OCI-M2 (cell line): ENCODE results near the gene NAA40.

Experiments
- DNase-seq: peaks from one replicate; lab custom pipeline; 2025; ENCODE audit not compliant: unreplicated experiment; lab: John Stamatoyannopoulos, UW

NAA40 gene

DNA sequence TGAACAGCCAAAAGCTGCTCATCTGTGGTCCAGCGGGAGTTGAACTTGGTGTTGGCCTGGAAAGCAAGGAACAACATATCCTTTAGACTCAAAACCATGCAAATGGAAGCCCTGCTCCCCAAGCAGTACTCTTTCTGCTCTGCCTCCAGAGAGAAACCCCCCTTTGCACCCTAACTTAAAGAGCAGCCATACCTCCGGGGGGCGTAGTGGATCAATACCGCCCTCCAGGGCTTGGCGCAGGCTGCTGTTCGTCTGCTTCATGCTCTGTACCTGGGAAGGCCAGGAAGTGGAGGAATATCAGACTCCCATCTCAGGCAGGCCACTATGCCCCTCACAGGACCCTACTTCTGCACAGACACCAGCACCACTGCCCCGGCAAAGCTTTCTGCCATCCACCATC is 26.1 kb upstream of the NAA40 start:
- no peak for DNase-seq

DNA sequence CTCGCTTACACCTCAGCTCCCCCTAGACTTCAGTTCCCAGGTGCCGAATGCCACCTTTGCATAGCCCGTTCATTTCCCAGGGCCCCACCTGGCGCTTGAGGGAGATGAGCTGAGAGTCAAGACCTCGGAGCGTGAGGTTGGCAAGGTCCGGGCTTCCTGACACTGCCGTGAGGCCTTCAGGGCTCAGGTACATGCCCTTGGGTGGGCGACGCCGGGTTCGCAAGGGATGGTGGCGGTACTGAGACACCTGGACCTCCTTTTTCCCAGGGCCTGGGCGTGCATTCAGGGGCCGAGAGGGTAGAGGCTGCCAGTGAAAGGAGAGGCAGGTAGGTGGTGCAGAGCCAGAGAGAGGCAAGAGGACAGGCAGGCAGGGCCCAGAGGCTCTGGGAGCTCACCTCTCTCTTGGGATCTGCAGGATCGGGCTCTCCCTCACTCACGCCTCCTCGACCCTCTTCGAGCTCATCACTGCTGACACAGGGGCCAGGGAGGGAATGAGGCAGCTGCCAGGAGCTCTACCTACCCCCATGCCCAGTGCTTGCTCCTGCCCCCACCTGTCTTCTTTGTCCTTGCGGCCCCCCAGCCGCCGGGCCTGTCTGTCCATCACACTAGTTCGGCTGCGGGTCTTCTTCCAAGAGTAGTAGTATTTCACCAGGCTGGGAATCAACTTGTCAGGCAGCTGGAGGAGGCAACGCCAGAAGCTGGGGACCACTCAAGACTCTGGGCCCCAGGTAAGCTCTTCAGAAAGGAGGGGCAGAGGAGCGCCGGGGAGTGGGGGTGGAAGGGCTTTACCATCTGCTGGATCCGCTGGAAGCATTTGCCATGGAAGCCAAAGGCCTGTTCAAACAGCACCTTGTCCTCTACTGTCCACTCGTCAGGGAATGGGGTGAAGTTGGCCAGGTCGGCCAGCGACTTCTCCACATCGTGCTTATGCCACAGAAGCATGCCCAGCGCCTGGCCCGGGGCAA is 24.7 kb upstream of the NAA40 start:
- DNase-seq = no peak

DNA sequence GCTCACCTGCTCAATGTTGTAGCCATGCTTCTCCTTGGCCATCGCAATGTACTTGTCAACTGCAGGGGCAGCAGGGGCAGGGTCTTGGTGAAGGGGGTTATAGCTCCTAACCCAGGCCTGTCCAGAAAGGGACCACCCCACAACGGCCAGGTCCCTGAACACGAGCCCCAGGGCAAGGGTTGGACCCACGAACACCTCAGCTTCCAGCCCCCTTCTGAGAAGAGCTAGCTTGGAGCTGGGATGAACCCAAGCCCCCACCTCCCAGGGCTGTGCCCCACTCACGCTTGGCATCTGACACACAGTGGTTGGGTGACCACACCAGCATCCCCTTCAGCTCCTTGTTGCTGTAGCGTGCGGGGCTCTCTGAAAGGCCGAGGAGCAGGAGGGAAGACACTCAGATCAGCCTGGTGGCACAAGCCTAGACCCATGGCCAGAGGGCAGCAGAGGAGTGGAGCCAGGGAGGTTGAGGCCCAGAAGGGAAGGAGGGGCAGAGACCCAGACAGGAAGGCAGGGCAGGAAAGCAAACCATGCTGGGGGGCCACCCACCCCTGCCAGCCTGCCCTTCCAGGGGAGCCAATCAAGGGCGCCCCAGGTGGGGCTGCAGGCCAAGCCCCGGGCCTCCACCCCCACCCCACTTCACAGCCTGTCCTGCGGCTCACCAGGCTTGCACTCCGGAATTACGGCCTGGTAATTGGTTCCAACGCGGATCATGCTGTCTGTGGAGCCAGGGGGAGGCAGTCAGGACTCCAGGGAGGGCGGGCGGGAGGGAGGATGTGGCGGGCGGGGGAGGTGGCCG is 23.7 kb upstream of the NAA40 start:
- no peak for DNase-seq

DNA sequence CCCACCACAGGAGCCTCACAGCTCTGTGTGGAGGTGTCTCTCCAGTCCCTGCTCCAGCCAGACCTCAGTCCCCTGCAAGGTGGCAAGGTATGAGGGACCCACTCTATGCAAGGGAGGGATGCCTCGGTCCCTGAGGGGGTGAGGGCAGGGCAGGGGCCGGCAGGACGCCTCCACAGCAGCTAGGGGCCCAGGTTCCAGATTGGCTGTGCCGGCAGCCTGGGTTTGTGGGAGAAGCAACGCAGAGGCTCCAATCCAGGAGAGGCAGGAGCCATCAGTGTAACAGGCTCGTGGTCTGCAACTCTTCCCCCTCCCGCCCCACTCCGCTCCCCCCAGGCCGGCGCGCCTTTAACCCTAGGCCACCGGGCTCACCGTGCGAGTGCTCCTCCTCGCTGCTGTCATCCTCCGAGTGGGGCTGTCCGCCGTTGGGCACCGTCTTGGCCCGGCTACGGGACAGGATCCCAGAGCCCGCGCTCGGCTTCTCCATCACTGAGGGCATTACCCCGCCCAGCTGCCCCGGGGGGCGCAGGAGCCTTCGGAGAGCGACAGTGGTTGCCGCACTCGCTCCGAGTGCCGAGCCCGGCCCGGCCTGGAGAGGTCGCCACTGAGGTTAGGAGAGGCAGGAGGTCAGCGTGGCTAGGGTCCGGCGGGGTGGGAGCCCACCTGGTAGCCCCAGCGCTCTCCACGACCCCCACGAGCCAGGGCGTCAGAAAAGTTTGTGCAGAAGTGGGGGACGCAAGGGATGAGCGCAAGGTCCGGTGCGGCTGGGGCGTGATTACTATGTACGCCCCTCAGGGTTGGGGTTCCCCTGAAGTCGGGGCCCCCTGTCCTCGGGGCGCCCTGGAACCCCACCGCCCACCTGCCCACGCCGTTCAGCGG is 22.6 kb upstream of the NAA40 start:
- no peak for DNase-seq

DNA sequence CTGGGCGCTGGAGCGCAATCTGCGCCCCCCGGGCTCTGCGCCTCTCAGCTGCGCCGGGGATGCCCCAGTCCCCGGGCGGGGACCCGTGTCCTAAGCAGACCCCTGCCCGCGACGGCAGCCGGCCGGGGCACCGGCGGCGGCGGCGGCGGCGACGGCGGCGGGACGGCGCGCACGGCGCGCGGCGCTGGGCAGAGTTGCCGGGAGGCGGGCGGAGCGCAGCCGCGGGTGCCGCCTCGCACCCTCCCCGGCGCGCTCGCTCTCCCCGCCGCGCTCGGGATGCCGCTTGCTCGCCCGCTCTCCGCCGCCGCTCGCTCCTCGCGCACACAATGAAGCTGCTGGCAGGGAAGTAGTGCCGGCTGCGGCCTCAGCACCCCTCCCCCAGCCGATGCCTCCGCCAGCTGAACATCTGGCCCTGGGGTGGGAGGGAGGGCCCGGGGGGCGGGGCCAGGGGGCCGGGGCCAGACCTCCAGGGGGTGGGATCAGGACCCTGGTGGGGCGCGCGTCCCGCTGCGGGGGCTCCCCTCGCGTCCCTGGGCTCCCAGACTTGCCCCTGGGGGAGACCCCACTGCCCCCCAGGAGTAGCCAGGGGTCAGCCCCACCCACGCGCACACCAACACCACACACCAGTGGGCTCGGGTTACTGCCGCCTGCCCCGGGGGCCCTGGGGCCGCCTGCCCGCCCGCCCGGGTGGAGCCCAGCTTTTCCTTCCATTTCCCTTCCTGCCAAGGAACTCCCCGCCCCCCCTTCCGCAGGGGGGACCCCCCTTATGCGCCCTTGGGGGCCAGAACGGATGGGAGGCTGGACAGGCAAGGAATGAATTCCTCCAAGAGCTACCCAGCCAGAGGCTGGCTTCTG is 21.7 kb upstream of the NAA40 start, which contains the start of gene RCOR2:
Gene RCOR2, minus strand, starts transcription at position 328 of the 855 bp plus-strand sequence. CDS start 708 bp downstream, outside the sequence.
- no peak for DNase-seq

DNA sequence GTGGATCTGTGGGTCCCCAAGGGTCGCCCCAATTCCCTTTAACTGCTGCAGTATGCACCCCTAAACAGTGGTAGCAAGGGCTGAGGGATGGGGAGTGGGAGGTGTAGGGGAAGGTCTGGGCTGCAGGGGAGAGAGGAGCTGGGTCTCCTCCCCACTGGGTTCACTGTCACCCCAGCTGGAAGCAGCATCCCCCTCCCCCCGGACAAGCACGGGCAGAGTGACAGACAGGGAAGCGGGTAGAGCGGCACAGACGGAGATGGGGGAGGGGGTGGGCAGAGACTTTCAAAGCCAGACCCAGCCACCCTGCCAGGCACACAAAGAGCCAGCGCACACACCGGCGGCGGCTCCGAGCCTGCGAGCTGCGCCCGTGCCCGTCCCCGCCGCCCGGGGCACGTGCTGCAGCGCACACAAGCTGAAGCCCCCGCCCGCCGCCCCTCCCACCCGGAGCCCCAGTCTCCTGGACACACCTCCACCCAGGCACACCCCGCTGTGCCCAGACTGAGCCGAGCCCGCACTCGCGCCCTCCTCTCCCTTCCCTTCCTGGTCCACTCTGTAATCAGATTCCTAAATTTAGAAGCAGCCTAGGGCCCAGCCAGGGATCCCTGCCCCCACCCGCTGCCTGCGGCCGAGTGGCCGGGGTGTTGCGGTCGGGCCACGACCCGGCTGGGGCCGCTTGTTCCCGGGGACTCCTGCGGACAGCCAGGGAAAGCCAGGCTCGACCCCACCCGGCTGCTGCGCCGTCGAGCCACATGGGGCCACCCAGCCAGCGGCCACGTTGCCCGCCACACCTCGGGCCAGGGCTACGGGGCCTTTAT is 20.9 kb upstream of the NAA40 start:
- no peak for DNase-seq

DNA sequence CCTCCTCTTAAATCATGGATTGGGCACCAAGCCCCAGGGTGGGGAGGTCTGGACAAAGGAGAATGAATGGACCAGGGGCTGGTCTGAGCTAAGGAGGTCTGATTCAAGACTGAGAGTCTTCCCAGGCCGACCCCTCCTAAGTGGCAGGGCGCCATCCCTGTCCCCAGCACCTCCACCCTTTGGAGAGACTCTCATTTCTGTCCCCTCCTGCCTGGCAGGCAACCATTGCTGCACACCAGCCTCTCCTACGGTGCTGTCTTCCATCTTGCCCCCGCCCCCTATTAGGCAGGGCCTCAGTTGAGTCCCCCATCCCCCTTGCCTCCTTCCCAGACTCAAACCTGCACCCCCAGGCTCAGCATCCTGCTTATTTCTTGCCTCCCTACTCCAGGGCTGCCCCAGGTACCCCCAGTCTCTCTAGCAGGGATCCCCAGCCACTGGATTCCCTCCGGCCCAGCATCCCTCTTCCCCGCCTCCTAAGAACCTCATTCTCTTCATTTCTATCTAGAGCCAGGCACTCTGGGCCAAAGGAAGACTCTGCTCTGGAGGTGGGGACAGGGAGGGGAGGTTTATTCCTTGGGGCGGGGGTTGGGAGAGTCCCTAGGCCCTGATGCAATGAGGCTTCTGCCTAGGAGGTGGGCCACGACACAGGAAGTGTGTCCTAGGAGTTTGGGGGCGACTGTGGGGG is 20.2 kb upstream of the NAA40 start:
- no peak for DNase-seq

DNA sequence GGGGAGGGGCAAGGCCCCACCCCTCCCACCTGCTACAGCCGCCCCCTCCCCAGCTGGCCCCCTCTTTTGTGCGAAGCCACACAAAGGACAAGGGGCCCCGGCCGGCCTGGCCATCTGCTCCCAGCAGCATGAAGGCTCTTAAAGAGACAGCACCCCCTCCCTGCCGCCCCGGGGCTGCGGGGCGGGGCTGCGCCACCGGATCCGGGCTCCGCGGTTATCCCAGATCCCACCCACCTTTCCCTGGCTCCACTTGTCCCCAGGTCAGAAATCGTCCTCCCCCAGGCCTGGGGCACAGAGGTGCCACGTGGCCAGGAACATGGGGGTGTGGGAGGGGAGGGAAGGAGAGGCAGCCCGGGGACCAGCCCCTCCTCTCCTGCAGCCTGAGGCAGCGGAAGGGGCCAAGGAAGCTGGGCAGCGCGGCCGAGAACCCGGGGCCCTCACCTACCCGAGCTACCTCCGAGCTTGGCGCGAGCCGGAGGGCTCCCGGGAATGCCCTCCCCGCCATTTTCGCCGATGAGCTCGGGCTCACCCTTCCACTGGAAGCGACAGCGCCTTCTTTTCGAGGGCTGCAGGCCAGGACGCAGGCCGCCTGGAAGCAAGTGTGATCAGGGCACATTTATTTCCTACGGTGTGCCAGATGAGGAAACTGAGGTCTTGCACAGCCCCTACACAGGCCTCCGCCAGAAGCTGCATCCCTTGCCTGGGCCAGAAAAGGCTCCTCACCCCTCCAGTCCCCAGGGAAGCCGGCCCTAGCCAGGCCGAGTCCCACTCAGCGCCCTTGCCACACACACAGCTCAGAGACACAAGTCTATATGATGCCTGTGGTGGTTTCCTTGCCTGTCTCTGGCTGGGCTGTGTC is 19.3 kb upstream of the NAA40 start:
- DNase-seq = no peak

DNA sequence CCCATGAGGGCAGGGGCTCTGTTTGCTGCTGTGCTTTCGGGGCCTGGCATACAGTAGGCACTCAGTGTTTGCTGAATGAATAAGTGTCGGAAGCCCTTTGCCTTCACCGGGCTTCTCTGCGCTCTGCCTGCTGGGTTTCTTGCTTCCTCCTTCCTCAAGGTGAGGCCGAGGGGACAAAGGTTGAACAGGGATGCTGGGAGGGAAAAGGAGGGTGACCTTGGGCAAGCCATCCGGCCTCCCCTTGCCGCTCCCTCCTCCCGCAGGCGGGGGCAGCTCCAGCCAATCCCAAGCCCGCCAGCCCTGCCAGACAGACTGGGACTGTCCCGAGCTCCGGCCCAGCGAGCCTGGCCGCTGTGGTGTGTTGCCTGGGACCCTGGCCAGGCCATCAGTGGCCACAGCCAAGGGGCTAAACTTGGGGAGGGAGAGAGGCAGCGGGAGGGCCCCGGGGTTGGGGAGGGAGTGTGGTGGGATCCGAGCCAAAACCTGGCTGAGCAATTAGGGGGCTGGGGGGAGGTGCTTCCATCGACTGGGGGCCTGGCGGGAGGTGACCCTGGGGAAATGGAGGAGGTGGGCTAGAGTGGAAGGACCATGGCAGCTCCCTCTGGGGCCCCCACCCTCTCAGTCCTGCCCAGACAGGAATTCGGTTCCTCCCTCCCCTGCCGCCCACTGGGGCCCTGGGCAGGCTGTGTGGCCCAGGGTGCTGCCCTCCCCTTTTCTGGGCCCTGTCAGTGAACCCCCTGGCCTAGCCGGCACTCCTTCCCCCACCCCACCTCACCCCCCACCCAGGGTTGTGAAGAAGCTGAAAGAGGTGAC is 18.5 kb upstream of the NAA40 start:
- no peak for DNase-seq

DNA sequence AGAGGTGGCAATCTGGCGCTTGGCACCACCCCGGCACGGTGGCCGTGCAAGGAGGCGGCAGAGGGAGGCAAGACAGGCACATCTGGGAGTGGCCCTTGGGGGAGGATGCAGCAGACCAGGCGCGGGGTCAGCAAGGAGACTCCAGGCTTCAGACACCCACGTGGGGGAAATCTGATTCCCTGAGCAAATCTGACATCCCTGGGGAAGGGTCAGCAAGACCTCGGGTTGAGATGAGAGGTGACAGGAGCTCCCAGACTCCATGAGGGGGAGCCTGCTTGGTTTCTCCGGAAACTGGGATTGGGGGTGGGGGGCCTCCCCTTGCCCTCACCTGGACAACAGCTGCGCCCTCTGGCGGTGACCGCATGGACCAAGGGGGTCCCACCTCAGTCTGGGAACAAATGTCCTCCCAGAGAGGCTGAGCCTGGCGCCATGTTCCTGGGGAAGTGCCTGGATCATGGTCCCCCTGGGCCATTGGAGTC is 17.8 kb upstream of the NAA40 start:
- DNase-seq = no peak

DNA sequence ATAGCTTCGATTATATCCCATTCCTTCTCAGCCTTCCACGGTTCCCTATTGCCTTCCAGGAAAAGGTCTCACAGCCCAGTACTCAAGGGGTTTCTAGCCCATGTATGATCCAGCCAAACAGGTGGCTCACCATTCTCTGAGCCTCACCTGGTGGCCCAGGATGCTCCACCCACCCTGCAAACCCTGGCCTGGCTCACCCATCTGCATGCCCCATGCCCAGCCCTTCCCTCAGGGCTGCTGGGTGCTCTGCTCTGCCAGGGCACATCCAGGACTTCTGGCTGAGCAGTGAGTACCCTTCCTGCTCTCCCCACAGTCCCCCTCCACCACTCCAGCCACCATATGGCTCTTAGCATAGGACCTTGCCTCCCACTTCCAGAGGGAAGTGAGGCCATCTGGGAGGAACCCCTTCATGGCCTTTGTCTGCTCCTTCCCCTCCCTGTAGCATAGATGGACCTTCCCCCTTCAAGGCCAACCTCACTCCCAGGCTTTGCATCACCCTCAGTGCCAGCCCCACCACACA is 16.1 kb upstream of the NAA40 start:
- DNase-seq = no peak

DNA sequence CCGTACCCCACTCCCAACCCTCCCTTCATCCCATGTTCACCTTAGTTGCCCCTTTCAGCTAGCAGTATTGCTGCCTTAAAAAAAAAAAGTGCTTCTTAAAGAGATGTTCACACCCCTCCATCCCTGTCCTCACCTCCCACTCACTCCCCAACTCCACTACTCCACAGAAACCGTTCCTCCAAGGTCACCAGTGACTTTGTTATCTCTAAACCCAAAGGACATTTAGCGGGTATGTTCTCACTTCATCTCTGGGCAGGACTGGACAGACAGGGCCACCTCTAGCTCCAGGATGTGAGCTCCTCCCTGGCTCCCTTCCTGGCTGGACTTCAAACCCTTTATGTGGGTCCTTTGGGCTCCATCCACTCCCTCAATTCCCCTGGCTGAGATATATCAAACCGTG is 15.5 kb upstream of the NAA40 start:
- no peak for DNase-seq

DNA sequence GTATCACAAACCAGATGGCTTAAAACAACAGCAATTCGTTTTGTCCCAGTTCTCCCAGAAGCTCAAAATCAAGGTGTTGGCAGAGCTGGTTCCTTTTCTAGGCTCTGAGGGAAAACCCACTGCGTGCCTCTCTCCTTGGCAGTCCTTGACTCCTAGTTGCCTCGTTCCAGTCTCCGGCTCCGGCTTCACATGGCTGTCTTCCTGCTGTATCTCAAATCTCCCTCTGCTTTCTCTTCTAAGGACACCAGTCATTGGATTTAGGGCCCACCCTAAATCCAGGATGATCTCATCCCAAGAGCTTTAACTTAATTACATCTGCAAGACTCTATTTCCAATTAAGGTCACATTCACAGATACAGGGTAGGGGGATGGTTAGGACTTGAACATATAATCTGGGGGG is 9.2 kb upstream of the NAA40 start:
- no peak for DNase-seq

DNA sequence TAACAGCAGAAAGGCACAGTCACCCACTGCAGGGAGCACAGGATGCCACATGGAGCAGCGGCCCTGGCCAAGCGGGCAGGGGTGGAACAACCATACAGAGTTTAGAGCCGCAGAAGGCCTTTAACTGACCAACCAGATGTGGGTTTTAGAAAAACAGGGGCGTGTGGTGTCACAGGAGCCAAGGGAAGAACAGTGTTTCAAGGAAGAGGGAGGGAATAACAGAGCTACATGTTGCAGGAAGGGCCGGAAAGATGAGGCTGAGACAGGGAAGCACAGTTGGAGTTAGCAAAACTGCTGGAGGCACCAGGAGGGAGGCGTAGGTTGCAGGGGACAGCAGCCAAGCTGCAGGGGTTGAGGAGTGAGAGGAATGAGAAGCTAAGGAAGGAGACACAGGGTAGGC is 7.8 kb upstream of the NAA40 start:
- no peak for DNase-seq

DNA sequence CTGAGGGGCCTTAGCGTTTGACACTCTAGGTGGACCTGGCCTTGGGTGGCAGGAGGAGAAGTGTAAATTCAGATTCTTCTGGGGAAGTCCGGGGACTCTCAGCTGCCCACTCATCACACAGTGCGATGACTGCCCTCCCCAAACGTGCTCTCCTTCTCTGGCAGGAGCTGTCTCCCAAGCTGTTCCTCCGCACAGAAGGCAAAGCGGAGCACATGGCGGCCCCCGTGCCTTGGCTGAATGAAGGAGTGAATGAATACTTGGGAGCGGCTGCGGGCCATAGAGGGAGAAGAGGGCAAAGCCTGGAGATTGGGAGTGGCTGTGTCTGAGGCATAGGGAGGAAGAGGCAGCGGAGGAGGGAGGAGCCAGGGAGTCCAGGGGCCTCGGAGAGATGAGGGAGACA is 6.9 kb upstream of the NAA40 start:
- no peak for DNase-seq

DNA sequence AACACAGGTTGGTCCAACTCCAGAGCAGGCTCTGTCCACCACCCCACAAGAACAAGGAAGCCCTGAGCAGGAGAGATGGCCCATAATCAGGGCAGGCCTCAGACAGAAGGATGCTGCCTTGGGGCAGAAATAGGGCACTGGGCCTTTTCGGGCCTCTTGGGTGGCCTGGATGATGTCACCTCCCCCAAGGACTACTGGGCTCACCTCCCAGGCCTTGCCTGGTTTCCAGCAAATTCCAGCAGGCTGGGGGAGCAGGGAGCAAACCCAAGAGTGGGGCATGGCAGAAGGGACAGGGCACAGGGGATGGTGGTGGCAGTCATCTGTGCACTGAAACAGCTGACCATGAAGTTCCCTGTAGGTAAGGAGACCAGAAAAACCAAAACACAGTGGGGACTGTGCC is 5.3 kb upstream of the NAA40 start:
- no peak for DNase-seq
